8988T (cell line): ENCODE results near the gene ATOX1.
"Not testable (repeated sequence)": the region's sequence is repeated elsewhere in the genome, so short reads cannot be mapped to it uniquely, and the experiment has no call there.

Source experiments
- DNase-seq: peaks from one replicate; pipeline ENCODE4 v3.0.0; 2011

The ATOX1 gene

GRCh38 chr5:151724360-151724759 is 34.1 kb downstream of the ATOX1 start:
- no peak for DNase-seq

GRCh38 chr5:151722546-151722945 is 35.9 kb downstream of the ATOX1 start:
- DNase-seq = no peak

GRCh38 chr5:151721812-151722391 is 36.5 kb downstream of the ATOX1 start:
- DNase-seq = no peak

- no peak for DNase-seq
Observed at GRCh38 chr5:151721087-151721646, 37.3 kb downstream of the ATOX1 start.

- DNase-seq = no peak
Observed at GRCh38 chr5:151720215-151720614, 38.2 kb downstream of the ATOX1 start.

- DNase-seq = no peak
Observed at GRCh38 chr5:151719228-151720000, 39.0 kb downstream of the ATOX1 start.

GRCh38 chr5:151718646-151719045 is 39.8 kb downstream of the ATOX1 start:
- no peak for DNase-seq

GRCh38 chr5:151718153-151718552 is 40.3 kb downstream of the ATOX1 start:
- DNase-seq = no peak

GRCh38 chr5:151717416-151717815 is 41.0 kb downstream of the ATOX1 start:
- no peak for DNase-seq

- no peak for DNase-seq
Observed at GRCh38 chr5:151709109-151709735, 49.2 kb downstream of the ATOX1 start.

GRCh38 chr5:151708126-151708525 is 50.3 kb downstream of the ATOX1 start:
- no peak for DNase-seq

- no peak for DNase-seq
Observed at GRCh38 chr5:151707567-151707966, 50.9 kb downstream of the ATOX1 start.

GRCh38 chr5:151706906-151707305 is 51.5 kb downstream of the ATOX1 start:
- no peak for DNase-seq

GRCh38 chr5:151703780-151704179 is 54.7 kb downstream of the ATOX1 start:
- DNase-seq = no peak

- DNase-seq = no peak
Observed at GRCh38 chr5:151703227-151703626, 55.2 kb downstream of the ATOX1 start.

GRCh38 chr5:151700820-151701219 is 57.6 kb downstream of the ATOX1 start:
- no peak for DNase-seq

GRCh38 chr5:151700296-151700695 is 58.1 kb downstream of the ATOX1 start:
- DNase-seq = no peak

- peak; percentile 61 for DNase-seq
Observed at GRCh38 chr5:151699071-151699901, 59.1 kb downstream of the ATOX1 start.

GRCh38 chr5:151698081-151698480 is 60.4 kb downstream of the ATOX1 start:
- DNase-seq = not testable (repeated sequence)

GRCh38 chr5:151697452-151697851 is 61.0 kb downstream of the ATOX1 start:
- no peak for DNase-seq

- no peak for DNase-seq
Observed at GRCh38 chr5:151696470-151697061, 61.9 kb downstream of the ATOX1 start.

GRCh38 chr5:151695464-151695863 is 63.0 kb downstream of the ATOX1 start:
- DNase-seq = no peak
